ENCODE measurements around the gene EXOC4. TPM values are rescaled to one million over a fixed set of nuclear protein-coding genes. Genes with fewer than 3 reads are reported as not detected.
"Not testable (repeated sequence)": the region's sequence is repeated elsewhere in the genome, so short reads cannot be mapped to it uniquely, and the experiment has no call there.

The EXOC4 gene
- total and polyA plus RNA-seq, 7 donors = 7.6 to 63.0 (median 29.1) TPM

GRCh38 chr7:133980804-133981203 is 727.9 kb downstream of the EXOC4 start:
- Histone ChIP-seq H3K4me3 (no peak overlapping the region), H3K9me3 (no peaks in the 10 kb centered on the region), H3K27me3 (ENCODE audit: insufficient read depth in 3 of 3, low read length in 2 of 3) (no peaks in the 10 kb centered on the region), H3K27ac (no peak overlapping the region), H3K4me1 (no peaks in the 10 kb centered on the region), H3K36me3 (ENCODE audit: insufficient read depth in 1 of 2, low read depth in 1 of 2) (peaks cover 0 to 2% of the 10 kb centered on the region in 2 donors)
- TF ChIP-seq CTCF (IDR thresholded peaks at IDR 0.05) = no peak
- intact Hi-C loops (cut with DNase I) = no loop called here
- ATAC-seq = no peak
- 99 to 100% (median 100%) methylated on average over 1 of the region's 1 CpG for WGBS, 3 donors
- no peak for DNase-seq

- no peak for ATAC-seq
These were observed 731.0 kb downstream of the EXOC4 start for GRCh38 chr7:133983685-133984419.

GRCh38 chr7:133985300-133985699 is 732.4 kb downstream of the EXOC4 start:
- 97 to 100% (median 99%) methylated on average over 1 of the region's 1 CpG for WGBS, 3 donors
- Histone ChIP-seq H3K4me3 (no peak overlapping the region), H3K27me3 (ENCODE audit: insufficient read depth in 3 of 3, low read length in 2 of 3) (no peaks in the 10 kb centered on the region), H3K4me1 (no peaks in the 10 kb centered on the region), H3K36me3 (ENCODE audit: insufficient read depth in 1 of 2, low read depth in 1 of 2) (peaks cover 0 to 2% of the 10 kb centered on the region in 2 donors), H3K27ac (no peak overlapping the region), H3K9me3 (no peaks in the 10 kb centered on the region)
- intact Hi-C loops (cut with DNase I) = no loop called here
- ATAC-seq (no peak), DNase-seq (no peak)
- TF ChIP-seq CTCF (IDR thresholded peaks at IDR 0.05) = no peak

More at GRCh38 chr7:133983685-133984419, 731.0 kb downstream of the EXOC4 start:
- no peaks in the 10 kb centered on the region for H3K27me3 ChIP-seq (ENCODE audit: insufficient read depth in 3 of 3, low read length in 2 of 3)
- no peak overlapping the region for H3K27ac ChIP-seq
- no peaks in the 10 kb centered on the region for H3K4me1 ChIP-seq
- TF ChIP-seq CTCF (IDR thresholded peaks at IDR 0.05) = no peak
- DNase-seq = no peak
- WGBS, 3 donors = 55 to 65% (median 63%) methylated on average over 6 of the region's 6 CpGs
- no peak overlapping the region for H3K4me3 ChIP-seq
- intact Hi-C loops (cut with DNase I) = no loop called here
- H3K9me3 ChIP-seq = no peaks in the 10 kb centered on the region
- peaks cover 0 to 2% of the 10 kb centered on the region in 2 donors for H3K36me3 ChIP-seq (ENCODE audit: insufficient read depth in 1 of 2, low read depth in 1 of 2)

- no peaks in the 10 kb centered on the region for H3K36me3 ChIP-seq (ENCODE audit: insufficient read depth in 1 of 2, low read depth in 1 of 2)
- no peaks in the 10 kb centered on the region for H3K9me3 ChIP-seq
- H3K4me3 ChIP-seq = no peak overlapping the region
- ATAC-seq (no peak), DNase-seq (no peak)
- intact Hi-C loops (cut with DNase I) = no loop called here
- WGBS, 3 donors = 65 to 76% (median 65%) methylated on average over 2 of the region's 2 CpGs
- H3K4me1 ChIP-seq = no peaks in the 10 kb centered on the region
- no peak overlapping the region for H3K27ac ChIP-seq
- H3K27me3 ChIP-seq (ENCODE audit: insufficient read depth in 3 of 3, low read length in 2 of 3) = no peaks in the 10 kb centered on the region
- no peak for TF ChIP-seq CTCF (IDR thresholded peaks at IDR 0.05)
These were observed 734.7 kb downstream of the EXOC4 start for GRCh38 chr7:133987582-133987981.

- H3K9me3 ChIP-seq = no peaks in the 10 kb centered on the region
- no peak for ATAC-seq
- no peaks in the 10 kb centered on the region for H3K4me1 ChIP-seq
- no peak overlapping the region for H3K27ac ChIP-seq
- no peaks in the 10 kb centered on the region for H3K27me3 ChIP-seq (ENCODE audit: insufficient read depth in 3 of 3, low read length in 2 of 3)
- 88 to 91% (median 90%) methylated on average over 1 of the region's 1 CpG for WGBS, 3 donors
- no peak for DNase-seq
- no peak overlapping the region for H3K4me3 ChIP-seq
- intact Hi-C loops (cut with DNase I) = no loop called here
- peaks cover 0 to 11% of the 10 kb centered on the region in 2 donors for H3K36me3 ChIP-seq (ENCODE audit: insufficient read depth in 1 of 2, low read depth in 1 of 2)
- no peak for TF ChIP-seq CTCF (IDR thresholded peaks at IDR 0.05)
These were observed 740.7 kb downstream of the EXOC4 start for GRCh38 chr7:133993547-133993946.

GRCh38 chr7:133994100-133994499 is 741.2 kb downstream of the EXOC4 start:
- H3K27ac ChIP-seq; intact Hi-C loops (cut with DNase I); H3K27me3 ChIP-seq (ENCODE audit: insufficient read depth in 3 of 3, low read length in 2 of 3); H3K4me3 ChIP-seq; H3K4me1 ChIP-seq; DNase-seq; H3K9me3 ChIP-seq; ATAC-seq: not testable (repeated sequence)
- 98 to 99% (median 98%) methylated on average over 7 of the region's 7 CpGs for WGBS, 3 donors
- peaks cover 0 to 11% of the 10 kb centered on the region in 2 donors for H3K36me3 ChIP-seq (ENCODE audit: insufficient read depth in 1 of 2, low read depth in 1 of 2)
